Measurements from ENCODE around the gene RHOT2. TPM values are rescaled to one million over a fixed set of nuclear protein-coding genes. Genes with fewer than 3 reads are reported as not detected.

RHOT2 gene
- total and polyA plus RNA-seq, 9 of the 15 experiments (the other 6 are each of a cell fraction or from before 2014, with no cell fraction given), result 5.0 to 373 (median 112) TPM

DNA sequence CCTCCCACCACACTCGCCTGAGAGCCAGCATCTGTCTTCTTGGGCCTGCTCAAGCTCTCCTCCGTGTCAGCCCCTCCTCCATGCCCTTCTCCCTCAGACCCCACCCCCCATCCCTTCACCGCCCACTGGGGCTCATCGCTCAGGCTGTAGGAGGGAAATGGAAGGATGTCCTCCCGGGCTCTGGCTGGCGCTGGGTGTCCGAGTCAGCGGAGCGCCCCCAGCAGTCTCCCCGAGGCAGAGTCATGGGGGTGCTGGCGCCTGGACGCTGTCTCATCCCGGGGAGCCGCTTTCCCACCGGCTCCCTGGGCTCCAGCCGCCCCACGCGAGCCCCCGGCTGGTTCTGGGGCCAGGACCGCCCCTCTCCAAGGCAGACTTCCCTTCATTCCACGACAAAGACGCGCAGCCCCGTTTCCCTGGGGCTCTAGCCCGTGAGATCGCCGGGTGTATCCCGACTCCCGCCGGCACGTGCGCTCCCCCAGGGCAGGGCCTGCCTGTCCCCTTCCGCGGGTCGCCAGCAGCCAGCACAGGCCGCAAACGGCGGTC lies 52.6 kb downstream of the RHOT2 start (continued):
- peak; percentile 58; the same call in 1 of the 2 replicates for TF ChIP-seq LCOR (CRISPR knock-in tag; IDR thresholded peaks at IDR 0.05)
- TF ChIP-seq ZNF146 (CRISPR knock-in tag; IDR thresholded peaks at IDR 0.05; ENCODE audit: unreplicated experiment), result no peak
- 0 out of 2 replicates have a peak, but pooled peaks have one; percentile 1 for TF ChIP-seq TCF3 (CRISPR knock-in tag; IDR thresholded peaks at IDR 0.05)
- no peak for TF ChIP-seq MCM3 (IDR thresholded peaks at IDR 0.05)
- peak; percentile 73 for TF ChIP-seq EP400 (IDR thresholded peaks at IDR 0.05)
- no peak for TF ChIP-seq ZNF184 (CRISPR knock-in tag; IDR thresholded peaks at IDR 0.05)
- no peak for TF ChIP-seq KLF6 (CRISPR knock-in tag; IDR thresholded peaks at IDR 0.05; ENCODE audit: borderline replicate concordance)
- TF ChIP-seq, protein P1, sequence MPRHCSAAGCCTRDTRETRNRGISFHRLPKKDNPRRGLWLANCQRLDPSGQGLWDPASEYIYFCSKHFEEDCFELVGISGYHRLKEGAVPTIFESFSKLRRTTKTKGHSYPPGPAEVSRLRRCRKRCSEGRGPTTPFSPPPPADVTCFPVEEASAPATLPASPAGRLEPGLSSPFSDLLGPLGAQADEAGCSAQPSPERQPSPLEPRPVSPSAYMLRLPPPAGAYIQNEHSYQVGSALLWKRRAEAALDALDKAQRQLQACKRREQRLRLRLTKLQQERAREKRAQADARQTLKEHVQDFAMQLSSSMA (CRISPR knock-in tag; IDR thresholded peaks at IDR 0.05), result no peak
- TF ChIP-seq, protein P2, sequence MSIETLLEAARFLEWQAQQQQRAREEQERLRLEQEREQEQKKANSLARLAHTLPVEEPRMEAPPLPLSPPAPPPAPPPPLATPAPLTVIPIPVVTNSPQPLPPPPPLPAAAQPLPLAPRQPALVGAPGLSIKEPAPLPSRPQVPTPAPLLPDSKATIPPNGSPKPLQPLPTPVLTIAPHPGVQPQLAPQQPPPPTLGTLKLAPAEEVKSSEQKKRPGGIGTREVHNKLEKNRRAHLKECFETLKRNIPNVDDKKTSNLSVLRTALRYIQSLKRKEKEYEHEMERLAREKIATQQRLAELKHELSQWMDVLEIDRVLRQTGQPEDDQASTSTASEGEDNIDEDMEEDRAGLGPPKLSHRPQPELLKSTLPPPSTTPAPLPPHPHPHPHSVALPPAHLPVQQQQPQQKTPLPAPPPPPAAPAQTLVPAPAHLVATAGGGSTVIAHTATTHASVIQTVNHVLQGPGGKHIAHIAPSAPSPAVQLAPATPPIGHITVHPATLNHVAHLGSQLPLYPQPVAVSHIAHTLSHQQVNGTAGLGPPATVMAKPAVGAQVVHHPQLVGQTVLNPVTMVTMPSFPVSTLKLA (conservative IDR thresholded peaks at IDR 0.05), result peak; percentile 47 to 82; a peak in 3 of 4 replicates
- TF ChIP-seq ZNF165 (CRISPR knock-in tag; IDR thresholded peaks at IDR 0.05; ENCODE audit: borderline replicate concordance), result no peak
- no peak for TF ChIP-seq ZNF551 (CRISPR knock-in tag; IDR thresholded peaks at IDR 0.05)
- TF ChIP-seq U2AF1 (optimal IDR thresholded peaks at IDR 0.05; ENCODE audit: low read depth, low read length), result no peak
- no peak for TF ChIP-seq BMI1 (IDR thresholded peaks at IDR 0.05; ENCODE audit: low read length)
- no peak for TF ChIP-seq SIX5 (IDR thresholded peaks at IDR 0.05; ENCODE audit: borderline replicate concordance in 1 of 2, insufficient read depth in 1 of 2, low read depth in 1 of 2, low read length in 2 of 2)
- no peak for TF ChIP-seq ZNF707 (CRISPR knock-in tag; conservative IDR thresholded peaks at IDR 0.05)
- TF ChIP-seq, protein P3, sequence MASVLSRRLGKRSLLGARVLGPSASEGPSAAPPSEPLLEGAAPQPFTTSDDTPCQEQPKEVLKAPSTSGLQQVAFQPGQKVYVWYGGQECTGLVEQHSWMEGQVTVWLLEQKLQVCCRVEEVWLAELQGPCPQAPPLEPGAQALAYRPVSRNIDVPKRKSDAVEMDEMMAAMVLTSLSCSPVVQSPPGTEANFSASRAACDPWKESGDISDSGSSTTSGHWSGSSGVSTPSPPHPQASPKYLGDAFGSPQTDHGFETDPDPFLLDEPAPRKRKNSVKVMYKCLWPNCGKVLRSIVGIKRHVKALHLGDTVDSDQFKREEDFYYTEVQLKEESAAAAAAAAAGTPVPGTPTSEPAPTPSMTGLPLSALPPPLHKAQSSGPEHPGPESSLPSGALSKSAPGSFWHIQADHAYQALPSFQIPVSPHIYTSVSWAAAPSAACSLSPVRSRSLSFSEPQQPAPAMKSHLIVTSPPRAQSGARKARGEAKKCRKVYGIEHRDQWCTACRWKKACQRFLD (CRISPR knock-in tag; IDR thresholded peaks at IDR 0.05), result peak; percentile 55; the same call in 1 of the 2 replicates
- TF ChIP-seq MEF2D (tag; conservative IDR thresholded peaks at IDR 0.05; ENCODE audit: low read depth), result no peak

All from K562 (cell line).